HepG2 (cell line): ENCODE measurements around the gene WNT1. TPM values are rescaled to one million over a fixed set of nuclear protein-coding genes. Genes with fewer than 3 reads are reported as not detected.

ENCODE experiments used
- ATAC-seq: fragments of 200-7000 bp; cut with Tn5 transposase; 3 replicates; pipeline ENCODE4 v1.9.1; 2020; ENCODE audit warnings: mild to moderate bottlenecking, moderate library complexity
- BruUV-seq: library from RNA; stranded (reverse); fragments of 400-500 nt; replicated peaks from 2 replicates; lab custom pipeline; 2021; lab: Mats Ljungman, UMichigan
- CTCF ChIA-PET: fragments of 300-600 bp; formaldehyde crosslinking; extraction: SDS; loops from one replicate; lab custom pipeline; 2021; ENCODE audit warnings: low total read pairs, inconsistent platforms, low intra/inter-chr PET ratio; lab: Yijun Ruan, JAX
- POLR2A ChIA-PET: fragments of 350-600 bp; sonication (Branson Sonifier 250); formaldehyde crosslinking; loops from one replicate; lab custom pipeline; 2020; ENCODE audit warnings: antibody characterized with exemption, inconsistent platforms; lab: Yijun Ruan, JAX
- DNase-seq: peaks from one replicate; pipeline ENCODE4 v3.0.0-alpha.2; 2015; ENCODE audit warnings: low spot score
- FAIRE-seq: peaks from 3 replicates; lab custom pipeline; 2011; peaks lifted over from hg19 to GRCh38; lab: Jason Lieb, UNC
- H2AFZ ChIP-seq: one replicate; pipeline ENCODE4 v1.6.1; 2011; ENCODE audit warnings: low read length, inconsistent platforms
- H3K27ac ChIP-seq: fragments of 300-600 bp; 3 replicates; pipeline ENCODE4 v1.8.0; 2011; ENCODE audit warnings: mixed run types, mild to moderate bottlenecking, mixed read lengths, low read length, inconsistent platforms; ENCODE audit not compliant: insufficient read depth; ENCODE audit errors: extremely low read length
- H3K27me3 ChIP-seq, 2 experiments: fragments of 200-600 bp in 1 of 2; 2 replicates in 1 of 2; 3 replicates in 1 of 2; pipeline versions ENCODE4 v1.6.0 to v1.8.0; 2011; ENCODE audit warnings: low read length in 2 of 2, mild to moderate bottlenecking in 2 of 2, moderate library complexity in 2 of 2, inconsistent platforms in 1 of 2; ENCODE audit not compliant: insufficient read depth in 2 of 2, control insufficient read depth in 1 of 2
- H3K36me3 ChIP-seq, 2 experiments: fragments of 200-600 bp in 1 of 2; replicated peaks in 1 of 2; 2 replicates in 1 of 2; 3 replicates in 1 of 2; pipeline versions ENCODE4 v1.5.1 to v1.8.0; 2011; ENCODE audit warnings: low read length in 2 of 2, inconsistent platforms in 1 of 2; ENCODE audit not compliant: insufficient read depth in 2 of 2, control insufficient read depth in 1 of 2
- H3K4me1 ChIP-seq: 2 replicates; pipeline ENCODE4 v1.5.1; 2012; ENCODE audit warnings: low read length, inconsistent platforms; ENCODE audit not compliant: insufficient read depth
- H3K4me2 ChIP-seq: 2 replicates; pipeline ENCODE4 v1.6.0; 2011; ENCODE audit warnings: low read depth, low read length, inconsistent platforms
- H3K4me3 ChIP-seq, 3 experiments: fragments of 200-600 bp in 1 of 3; sonication (generic), shearing (Covaris generic) in 1 of 3; replicated peaks in 1 of 3; 2 replicates each; pipeline ENCODE4 v1.5.1; 2011 to 2016; ENCODE audit warnings: low read length in 3 of 3, inconsistent platforms in 2 of 3, low read depth in 2 of 3, mild to moderate bottlenecking in 2 of 3, control low read depth in 1 of 3, mixed read lengths in 1 of 3; ENCODE audit not compliant: insufficient read depth in 1 of 3
- H3K79me2 ChIP-seq: one replicate; pipeline ENCODE4 v1.6.1; 2011; ENCODE audit warnings: low read length, inconsistent platforms; ENCODE audit not compliant: insufficient read depth
- H3K9ac ChIP-seq: 2 replicates; pipeline ENCODE4 v1.6.0; 2011; ENCODE audit warnings: mild to moderate bottlenecking, low read depth, low read length, inconsistent platforms; ENCODE audit not compliant: insufficient read depth
- H3K9me3 ChIP-seq: 2 replicates; pipeline ENCODE4 v1.5.1; 2012; ENCODE audit warnings: mild to moderate bottlenecking, low read length
- H4K20me1 ChIP-seq: 2 replicates; pipeline ENCODE4 v1.6.0; 2011; ENCODE audit warnings: inconsistent platforms, mild to moderate bottlenecking, low read length, moderate library complexity; ENCODE audit not compliant: insufficient read depth
- BCL6 ChIP-seq: IDR thresholded peaks from 2 replicates; pipeline ENCODE4 v1.6.1; 2016; ENCODE audit warnings: missing genetic modification reagents, missing compliant biosample characterization
- HNF4A ChIP-seq: sonication (generic); formaldehyde crosslinking; IDR thresholded peaks from 2 replicates; pipeline ENCODE4 v1.4.0; 2020; ENCODE audit warnings: missing genetic modification reagents
- RBM39 ChIP-seq: fragments of 200-400 bp; formaldehyde crosslinking; IDR thresholded peaks from one replicate; pipeline ENCODE4 v1.6.1; 2018; ENCODE audit warnings: antibody characterized with exemption, mild to moderate bottlenecking, low read depth, low read length; ENCODE audit not compliant: poor library complexity, severe bottlenecking
- THAP9 ChIP-seq: sonication (generic); formaldehyde crosslinking; IDR thresholded peaks from 2 replicates; pipeline ENCODE4; 2020; ENCODE audit warnings: missing genetic modification reagents, mild to moderate bottlenecking, borderline replicate concordance
- ZNF264 ChIP-seq: sonication (generic); formaldehyde crosslinking; IDR thresholded peaks from 2 replicates; pipeline ENCODE4 v1.4.0; 2020; ENCODE audit warnings: missing genetic modification reagents
- WGBS: methylation state at CpG from one replicate; pipeline ENCODE4 v1.1.6; 2017; ENCODE audit warnings: low lambda C conversion rate; 5-methylcytosine and 5-hydroxymethylcytosine counted together
- in situ Hi-C: cut with HindIII; loops from 2 replicates; pipeline ENCODE4 v1.10.0; 2017; ENCODE audit warnings: low pct_unique_long_range_greater_than_20kb; ENCODE audit not compliant: extremely low pct_ligation_motif_present
- intact Hi-C: fragments of 100-400 bp; cut with micrococcal nuclease; formaldehyde crosslinking; loops from one replicate; pipeline ENCODE4 v1.10.0; 2022; ENCODE audit not compliant: unreplicated experiment
- polyA plus RNA-seq, 8 experiments: library from polyadenylated mRNA; depleted of rRNA in 3 of 8; stranded (reverse) in 7 of 8; unstranded in 1 of 8; fragments of >200 nt; fragmentation: Illumina TruSeq in 4 of 8; extraction: Trizol in 4 of 8; gene quantifications; 2 replicates each; pipeline versions ENCODE4 v1.2.1 to v1.2.3, GENCODE V29; 2011 to 2016; ENCODE audit warnings: low read depth in 4 of 8, missing spikeins in 1 of 8, mixed read lengths in 1 of 8; ENCODE audit not compliant: insufficient read depth in 1 of 8
- total RNA-seq, 5 experiments: library from RNA; depleted of rRNA; stranded (reverse); fragments of >200 nt; fragmentation: Illumina TruSeq; extraction: Trizol; gene quantifications; 2 replicates each; pipeline ENCODE4 v1.2.3, GENCODE V29; 2016; ENCODE audit warnings: low read depth in 1 of 5

Gene WNT1
- total and polyA plus RNA-seq, 2 of the 13 experiments (the other 11 are each of a cell fraction or from before 2014, with no cell fraction given) = not detected

- 37% methylated on average over 27 of the region's 32 CpGs for WGBS
- ChIA-PET POLR2A (interaction anchor here (0.6 kb wide), 1 partner anchor 242 kb away, joined by 3 read pairs; no protein-coding TSS in a partner anchor), CTCF (interaction anchor here (1.0 to 1.3 kb wide), 3 partner anchors 14 to 60 kb away, joined by 4 to 11 read pairs (median 5); no protein-coding TSS in a partner anchor)
- peaks cover 51% of the 10 kb centered on the region for H3K4me1 ChIP-seq
- FAIRE-seq = peak; percentile 46
- H2AFZ ChIP-seq = no peak overlapping the region
- no peaks in the 10 kb centered on the region for H3K36me3 ChIP-seq
- in situ Hi-C loops (no loop called here), intact Hi-C loops (loop anchor here (5.0 kb wide), 1 partner anchor 573 kb away; the partner anchor contains the start of gene MCRS1)
- H3K4me2 ChIP-seq = peak overlapping the region; percentile 60
- H3K79me2 ChIP-seq = no peaks in the 10 kb centered on the region
- TF ChIP-seq THAP9 (CRISPR knock-in tag) (no peak), HNF4A (CRISPR knock-in tag) (peak; percentile 24; the same call in 1 of the 2 replicates), RBM39 (no peak), ZNF264 (CRISPR knock-in tag) (no peak), BCL6 (peak; percentile 73)
- no peak for ATAC-seq
- no peak overlapping the region for H3K9ac ChIP-seq
- BruUV-seq = no TSS peak
- peak overlapping the region in 1 of 3 experiments; percentile 40; a peak in 1 of 6 replicates for H3K4me3 ChIP-seq
- DNase-seq = no peak
- H3K9me3 ChIP-seq = no peaks in the 10 kb centered on the region
- H4K20me1 ChIP-seq = no peaks in the 10 kb centered on the region
- no peak overlapping the region for H3K27ac ChIP-seq
- H3K27me3 ChIP-seq = peaks cover 10 to 56% of the 10 kb centered on the region in 2 experiments; a peak in 4 of 5 replicates
Measured at GRCh38 chr12:48994224-48995085, 16.3 kb downstream of the WNT1 start.
